ENCODE results near the gene FUT2. TPM values are rescaled to one million over a fixed set of nuclear protein-coding genes. Genes with fewer than 3 reads are reported as not detected.

Gene FUT2
- polyA plus RNA-seq, 1 donor from 2014 or later, result not detected

GRCh38 chr19:48755084-48755641 lies 59.4 kb downstream of the FUT2 start, which contains the start of gene FGF21:
Gene FGF21, plus strand, starts transcription at chr19:48755524. Its CDS starts 713 bp downstream, at chr19:48756237.
- Mint-ChIP-seq H3K27me3 (peaks cover 31% of the 10 kb centered on the region), H3K27ac (no peak within 1 kb of the TSS), H3K4me3 (peak within 1 kb of the TSS in 2 of 4 donors; percentile 45 to 75), H3K9me3 (no peaks in the 10 kb centered on the region), H3K36me3 (no peaks in the 10 kb centered on the region), H3K4me1 (peaks cover 3 to 6% (median 5%) of the 10 kb centered on the region in 3 donors)

Other genes starting within 250 kb of the FUT2 start
- 40.3 TPM for gene GRWD1, start 250.0 kb upstream of the FUT2 start, polyA plus RNA-seq
- gene KCNJ14, start 240.4 kb upstream of the FUT2 start, polyA plus RNA-seq, result 0.48 TPM
- gene CYTH2, start 226.6 kb upstream of the FUT2 start, polyA plus RNA-seq, result 31.8 TPM
- not detected for gene LMTK3, start 184.1 kb upstream of the FUT2 start, polyA plus RNA-seq
- not detected for gene SULT2B1, start 143.8 kb upstream of the FUT2 start, polyA plus RNA-seq
- gene SPACA4, start 89.2 kb upstream of the FUT2 start, polyA plus RNA-seq, result not detected
- not detected for gene FAM83E, start 80.9 kb upstream of the FUT2 start, polyA plus RNA-seq
- 2,549 TPM for gene RPL18, start 76.8 kb upstream of the FUT2 start, polyA plus RNA-seq
- 11.0 TPM for gene SPHK2, start 76.5 kb upstream of the FUT2 start, polyA plus RNA-seq
- gene DBP, start 58.6 kb upstream of the FUT2 start, polyA plus RNA-seq, result 86.1 TPM
- 11.6 TPM for gene CA11, start 49.8 kb upstream of the FUT2 start, polyA plus RNA-seq
- gene NTN5, start 23.0 kb upstream of the FUT2 start, polyA plus RNA-seq, result 0.66 TPM
- 0.45 TPM for gene MAMSTR, start 23.8 kb downstream of the FUT2 start, polyA plus RNA-seq
- gene RASIP1, start 44.6 kb downstream of the FUT2 start, polyA plus RNA-seq, result 0.26 TPM
- gene IZUMO1, start 50.9 kb downstream of the FUT2 start, polyA plus RNA-seq, result not detected
- gene FUT1, start 56.7 kb downstream of the FUT2 start, polyA plus RNA-seq, result not detected
- gene FGF21, start 59.6 kb downstream of the FUT2 start, polyA plus RNA-seq, result not detected
- gene BCAT2, start 115.1 kb downstream of the FUT2 start, polyA plus RNA-seq, result 31.8 TPM
- gene HSD17B14, start 140.5 kb downstream of the FUT2 start, polyA plus RNA-seq, result 1.2 TPM
- gene PLEKHA4, start 172.6 kb downstream of the FUT2 start, polyA plus RNA-seq, result 3.2 TPM
- 558 TPM for gene PPP1R15A, start 176.4 kb downstream of the FUT2 start, polyA plus RNA-seq
- not detected for gene TULP2, start 202.8 kb downstream of the FUT2 start, polyA plus RNA-seq
- 103 TPM for gene NUCB1, start 204.3 kb downstream of the FUT2 start, polyA plus RNA-seq
- gene DHDH, start 237.7 kb downstream of the FUT2 start, polyA plus RNA-seq, result 0.39 TPM

Data from IgD-negative memory B cell (primary cell).